Measurements from ENCODE around the gene PIP5K1C.
A peak's percentile ranks its signal among the peaks of the same experiment; 100 is the strongest.

Gene PIP5K1C

GRCh38 chr19:3619631-3620012, 80.6 kb downstream of the PIP5K1C start:
- peaks cover 0 to 13% (median 9%) of the 10 kb centered on the region in 5 donors for H3K4me1 ChIP-seq (ENCODE audit: control insufficient read depth in 5 of 5, insufficient read depth in 5 of 5, low read length in 5 of 5)
- no peak overlapping the region for H3K4me3 ChIP-seq (ENCODE audit: low read depth in 1 of 5, low read length in 5 of 5)
- H3K36me3 ChIP-seq (ENCODE audit: control insufficient read depth in 5 of 5, insufficient read depth in 5 of 5, low read length in 5 of 5): peaks cover 0 to 69% (median 31%) of the 10 kb centered on the region in 5 donors
- H3K9me3 ChIP-seq (ENCODE audit: control insufficient read depth in 5 of 5, low read length in 5 of 5): no peaks in the 10 kb centered on the region
- no peak overlapping the region for H3K27ac ChIP-seq (ENCODE audit: low read depth, low read length)
- no peaks in the 10 kb centered on the region for H3K27me3 ChIP-seq (ENCODE audit: control insufficient read depth in 5 of 5, insufficient read depth in 4 of 5, low read length in 5 of 5)
- H3K9ac ChIP-seq (ENCODE audit: low read length in 5 of 5): no peak overlapping the region

GRCh38 chr19:3618811-3619630, 81.2 kb downstream of the PIP5K1C start:
- peaks cover 0 to 73% (median 31%) of the 10 kb centered on the region in 5 donors for H3K36me3 ChIP-seq (ENCODE audit: control insufficient read depth in 5 of 5, insufficient read depth in 5 of 5, low read length in 5 of 5)
- no peak overlapping the region for H3K4me3 ChIP-seq (ENCODE audit: low read depth in 1 of 5, low read length in 5 of 5)
- no peaks in the 10 kb centered on the region for H3K27me3 ChIP-seq (ENCODE audit: control insufficient read depth in 5 of 5, insufficient read depth in 4 of 5, low read length in 5 of 5)
- no peak overlapping the region for H3K27ac ChIP-seq (ENCODE audit: low read depth, low read length)
- no peaks in the 10 kb centered on the region for H3K9me3 ChIP-seq (ENCODE audit: control insufficient read depth in 5 of 5, low read length in 5 of 5)
- peaks cover 0 to 8% (median 5%) of the 10 kb centered on the region in 5 donors for H3K4me1 ChIP-seq (ENCODE audit: control insufficient read depth in 5 of 5, insufficient read depth in 5 of 5, low read length in 5 of 5)
- no peak overlapping the region for H3K9ac ChIP-seq (ENCODE audit: low read length in 5 of 5)

GRCh38 chr19:3618144-3618810, 82.0 kb downstream of the PIP5K1C start:
- Histone ChIP-seq H3K4me3 (ENCODE audit: low read depth in 1 of 5, low read length in 5 of 5) (peak overlapping the region in 4 of 5 donors; percentile 37 to 60 (median 48)), H3K36me3 (ENCODE audit: control insufficient read depth in 5 of 5, insufficient read depth in 5 of 5, low read length in 5 of 5) (peaks cover 0 to 75% (median 31%) of the 10 kb centered on the region in 5 donors), H3K27ac (ENCODE audit: low read depth, low read length) (no peak overlapping the region)

GRCh38 chr19:3617463-3617862, 82.8 kb downstream of the PIP5K1C start:
- H3K4me1 ChIP-seq (ENCODE audit: control insufficient read depth in 5 of 5, insufficient read depth in 5 of 5, low read length in 5 of 5): peaks cover 0 to 8% (median 5%) of the 10 kb centered on the region in 5 donors
- peak overlapping the region in 1 of 5 donors; percentile 17 for H3K4me3 ChIP-seq (ENCODE audit: low read depth in 1 of 5, low read length in 5 of 5)
- peak overlapping the region in 1 of 5 donors; percentile 30 for H3K9ac ChIP-seq (ENCODE audit: low read length in 5 of 5)
- peaks cover 0 to 75% (median 29%) of the 10 kb centered on the region in 5 donors for H3K36me3 ChIP-seq (ENCODE audit: control insufficient read depth in 5 of 5, insufficient read depth in 5 of 5, low read length in 5 of 5)
- no peaks in the 10 kb centered on the region for H3K27me3 ChIP-seq (ENCODE audit: control insufficient read depth in 5 of 5, insufficient read depth in 4 of 5, low read length in 5 of 5)
- no peak overlapping the region for H3K27ac ChIP-seq (ENCODE audit: low read depth, low read length)
- no peaks in the 10 kb centered on the region for H3K9me3 ChIP-seq (ENCODE audit: control insufficient read depth in 5 of 5, low read length in 5 of 5)

More at GRCh38 chr19:3618144-3618810, 82.0 kb downstream of the PIP5K1C start:
- Histone ChIP-seq H3K9me3 (ENCODE audit: control insufficient read depth in 5 of 5, low read length in 5 of 5) (no peaks in the 10 kb centered on the region), H3K27me3 (ENCODE audit: control insufficient read depth in 5 of 5, insufficient read depth in 4 of 5, low read length in 5 of 5) (no peaks in the 10 kb centered on the region), H3K4me1 (ENCODE audit: control insufficient read depth in 5 of 5, insufficient read depth in 5 of 5, low read length in 5 of 5) (peaks cover 0 to 8% (median 5%) of the 10 kb centered on the region in 5 donors), H3K9ac (ENCODE audit: low read length in 5 of 5) (peak overlapping the region in 2 of 5 donors; percentile 11 to 73)

- Histone ChIP-seq H3K36me3 (ENCODE audit: control insufficient read depth in 5 of 5, insufficient read depth in 5 of 5, low read length in 5 of 5) (peaks cover 0 to 74% (median 38%) of the 10 kb centered on the region in 5 donors), H3K9ac (ENCODE audit: low read length in 5 of 5) (no peak overlapping the region), H3K9me3 (ENCODE audit: control insufficient read depth in 5 of 5, low read length in 5 of 5) (peaks cover 0 to 2% (median 0%) of the 10 kb centered on the region in 5 donors), H3K4me3 (ENCODE audit: low read depth in 1 of 5, low read length in 5 of 5) (no peak overlapping the region), H3K27me3 (ENCODE audit: control insufficient read depth in 5 of 5, insufficient read depth in 4 of 5, low read length in 5 of 5) (no peaks in the 10 kb centered on the region), H3K27ac (ENCODE audit: low read depth, low read length) (no peak overlapping the region), H3K4me1 (ENCODE audit: control insufficient read depth in 5 of 5, insufficient read depth in 5 of 5, low read length in 5 of 5) (peaks cover 0 to 10% (median 5%) of the 10 kb centered on the region in 5 donors)
These were observed 84.6 kb downstream of the PIP5K1C start for GRCh38 chr19:3615524-3616135.

- H3K9ac ChIP-seq (ENCODE audit: low read length in 5 of 5): no peak overlapping the region
- H3K27ac ChIP-seq (ENCODE audit: low read depth, low read length): no peak overlapping the region
- H3K4me1 ChIP-seq (ENCODE audit: control insufficient read depth in 5 of 5, insufficient read depth in 5 of 5, low read length in 5 of 5): peaks cover 0 to 16% (median 9%) of the 10 kb centered on the region in 5 donors
- peaks cover 0 to 2% (median 0%) of the 10 kb centered on the region in 5 donors for H3K9me3 ChIP-seq (ENCODE audit: control insufficient read depth in 5 of 5, low read length in 5 of 5)
- peaks cover 0 to 67% (median 37%) of the 10 kb centered on the region in 5 donors for H3K36me3 ChIP-seq (ENCODE audit: control insufficient read depth in 5 of 5, insufficient read depth in 5 of 5, low read length in 5 of 5)
- H3K27me3 ChIP-seq (ENCODE audit: control insufficient read depth in 5 of 5, insufficient read depth in 4 of 5, low read length in 5 of 5): no peaks in the 10 kb centered on the region
- no peak overlapping the region for H3K4me3 ChIP-seq (ENCODE audit: low read depth in 1 of 5, low read length in 5 of 5)
These were observed 85.3 kb downstream of the PIP5K1C start for GRCh38 chr19:3614858-3615505.

- Histone ChIP-seq H3K27me3 (ENCODE audit: control insufficient read depth in 5 of 5, insufficient read depth in 4 of 5, low read length in 5 of 5) (no peaks in the 10 kb centered on the region), H3K9ac (ENCODE audit: low read length in 5 of 5) (no peak overlapping the region), H3K4me3 (ENCODE audit: low read depth in 1 of 5, low read length in 5 of 5) (no peak overlapping the region), H3K4me1 (ENCODE audit: control insufficient read depth in 5 of 5, insufficient read depth in 5 of 5, low read length in 5 of 5) (peaks cover 0 to 26% (median 17%) of the 10 kb centered on the region in 5 donors), H3K27ac (ENCODE audit: low read depth, low read length) (no peak overlapping the region), H3K9me3 (ENCODE audit: control insufficient read depth in 5 of 5, low read length in 5 of 5) (peaks cover 0 to 2% (median 0%) of the 10 kb centered on the region in 5 donors), H3K36me3 (ENCODE audit: control insufficient read depth in 5 of 5, insufficient read depth in 5 of 5, low read length in 5 of 5) (peaks cover 0 to 58% (median 35%) of the 10 kb centered on the region in 5 donors)
These were observed 86.2 kb downstream of the PIP5K1C start for GRCh38 chr19:3613818-3614661.

- H3K4me3 ChIP-seq (ENCODE audit: low read depth in 1 of 5, low read length in 5 of 5): no peak overlapping the region
- H3K27me3 ChIP-seq (ENCODE audit: control insufficient read depth in 5 of 5, insufficient read depth in 4 of 5, low read length in 5 of 5): no peaks in the 10 kb centered on the region
- no peak overlapping the region for H3K9ac ChIP-seq (ENCODE audit: low read length in 5 of 5)
- peaks cover 0 to 2% (median 0%) of the 10 kb centered on the region in 5 donors for H3K9me3 ChIP-seq (ENCODE audit: control insufficient read depth in 5 of 5, low read length in 5 of 5)
- peaks cover 0 to 56% (median 35%) of the 10 kb centered on the region in 5 donors for H3K36me3 ChIP-seq (ENCODE audit: control insufficient read depth in 5 of 5, insufficient read depth in 5 of 5, low read length in 5 of 5)
- H3K4me1 ChIP-seq (ENCODE audit: control insufficient read depth in 5 of 5, insufficient read depth in 5 of 5, low read length in 5 of 5): peaks cover 0 to 31% (median 18%) of the 10 kb centered on the region in 5 donors
- no peak overlapping the region for H3K27ac ChIP-seq (ENCODE audit: low read depth, low read length)
These were observed 87.1 kb downstream of the PIP5K1C start for GRCh38 chr19:3612901-3613741.

Data from subcutaneous abdominal adipose tissue (tissue), 5 donors.